ENCODE results near the gene PSME2.

The PSME2 gene

DNA sequence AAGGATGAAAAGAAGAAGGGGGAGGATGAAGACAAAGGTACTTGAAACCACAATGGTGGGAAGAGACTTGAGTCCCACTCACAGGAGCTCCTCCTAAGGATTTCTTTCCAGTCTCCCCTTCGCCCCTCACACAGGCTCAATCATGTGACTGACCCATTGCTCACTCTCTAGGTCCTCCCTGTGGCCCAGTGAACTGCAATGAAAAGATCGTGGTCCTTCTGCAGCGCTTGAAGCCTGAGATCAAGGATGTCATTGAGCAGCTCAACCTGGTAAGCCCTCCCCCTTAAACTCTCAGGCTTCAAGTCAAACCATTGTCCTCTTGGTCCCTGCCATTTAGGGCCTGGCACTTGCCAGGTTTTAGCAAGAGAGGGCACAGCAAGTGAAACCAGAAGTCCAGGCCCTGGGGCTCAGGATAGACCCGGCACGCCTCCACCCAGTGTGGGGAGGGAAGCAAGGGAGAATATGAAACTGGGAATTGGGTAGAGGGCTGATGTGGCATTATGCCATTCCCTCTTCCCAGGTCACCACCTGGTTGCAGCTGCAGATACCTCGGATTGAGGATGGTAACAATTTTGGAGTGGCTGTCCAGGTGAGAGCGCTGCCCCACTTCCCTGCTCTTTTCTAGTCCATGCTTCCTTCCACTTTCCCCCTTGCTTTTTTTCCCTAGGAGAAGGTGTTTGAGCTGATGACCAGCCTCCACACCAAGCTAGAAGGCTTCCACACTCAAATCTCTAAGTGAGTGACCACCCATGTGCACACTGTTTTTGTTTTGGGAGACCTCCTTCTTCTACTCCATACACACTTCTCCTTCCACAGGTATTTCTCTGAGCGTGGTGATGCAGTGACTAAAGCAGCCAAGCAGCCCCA lies 8.6 kb downstream of the PSME2 start:
- H3K36me3 Mint-ChIP-seq: peaks cover 9% of the 10 kb centered on the region
- H3K27me3 Mint-ChIP-seq: no peaks in the 10 kb centered on the region
- peak overlapping the region; percentile 91 for H3K4me3 Mint-ChIP-seq
- peak overlapping the region; percentile 93 for H3K27ac Mint-ChIP-seq
- H3K4me1 Mint-ChIP-seq (ENCODE audit: low read depth): peaks cover 56% of the 10 kb centered on the region
- H3K9me3 Mint-ChIP-seq (ENCODE audit: low read depth): no peaks in the 10 kb centered on the region

DNA sequence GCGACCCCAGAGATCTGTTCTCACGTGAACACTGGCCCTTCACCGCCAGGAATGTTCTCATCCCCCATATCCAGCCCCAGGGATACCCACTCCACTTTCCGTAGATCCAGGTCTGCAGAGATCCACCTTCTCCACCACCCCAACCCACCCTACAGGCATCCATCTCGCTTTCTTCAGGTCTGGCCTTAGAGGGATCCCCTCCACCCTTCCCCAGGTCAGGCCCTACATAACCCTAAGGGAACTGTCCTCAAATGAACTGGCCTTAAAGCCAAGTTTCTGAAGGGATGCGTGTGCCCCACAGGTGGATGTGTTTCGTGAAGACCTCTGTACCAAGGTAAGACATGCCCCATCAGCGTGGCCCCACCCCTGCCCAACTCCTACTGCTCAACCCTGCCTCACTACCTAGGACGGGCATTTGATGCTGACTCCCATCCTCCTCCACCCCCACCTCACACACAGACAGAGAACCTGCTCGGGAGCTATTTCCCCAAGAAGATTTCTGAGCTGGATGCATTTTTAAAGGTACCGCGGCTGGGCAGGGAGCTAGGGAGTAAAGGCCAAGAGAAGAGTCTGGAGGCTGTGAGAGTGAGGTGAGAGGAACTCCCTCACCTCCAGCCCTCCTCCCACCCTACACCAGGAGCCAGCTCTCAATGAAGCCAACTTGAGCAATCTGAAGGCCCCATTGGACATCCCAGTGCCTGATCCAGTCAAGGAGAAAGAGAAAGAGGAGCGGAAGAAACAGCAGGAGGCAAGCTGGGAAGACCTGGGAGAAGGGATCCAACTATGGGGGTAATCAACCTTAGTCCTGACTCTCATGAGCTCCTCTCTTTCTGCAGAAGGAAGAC lies 9.5 kb downstream of the PSME2 start:
- no peaks in the 10 kb centered on the region for H3K9me3 Mint-ChIP-seq (ENCODE audit: low read depth)
- peak overlapping the region; percentile 91 for H3K4me3 Mint-ChIP-seq
- H3K36me3 Mint-ChIP-seq: peaks cover 9% of the 10 kb centered on the region
- no peaks in the 10 kb centered on the region for H3K27me3 Mint-ChIP-seq
- H3K4me1 Mint-ChIP-seq (ENCODE audit: low read depth): peaks cover 58% of the 10 kb centered on the region
- H3K27ac Mint-ChIP-seq: peak overlapping the region; percentile 93

DNA sequence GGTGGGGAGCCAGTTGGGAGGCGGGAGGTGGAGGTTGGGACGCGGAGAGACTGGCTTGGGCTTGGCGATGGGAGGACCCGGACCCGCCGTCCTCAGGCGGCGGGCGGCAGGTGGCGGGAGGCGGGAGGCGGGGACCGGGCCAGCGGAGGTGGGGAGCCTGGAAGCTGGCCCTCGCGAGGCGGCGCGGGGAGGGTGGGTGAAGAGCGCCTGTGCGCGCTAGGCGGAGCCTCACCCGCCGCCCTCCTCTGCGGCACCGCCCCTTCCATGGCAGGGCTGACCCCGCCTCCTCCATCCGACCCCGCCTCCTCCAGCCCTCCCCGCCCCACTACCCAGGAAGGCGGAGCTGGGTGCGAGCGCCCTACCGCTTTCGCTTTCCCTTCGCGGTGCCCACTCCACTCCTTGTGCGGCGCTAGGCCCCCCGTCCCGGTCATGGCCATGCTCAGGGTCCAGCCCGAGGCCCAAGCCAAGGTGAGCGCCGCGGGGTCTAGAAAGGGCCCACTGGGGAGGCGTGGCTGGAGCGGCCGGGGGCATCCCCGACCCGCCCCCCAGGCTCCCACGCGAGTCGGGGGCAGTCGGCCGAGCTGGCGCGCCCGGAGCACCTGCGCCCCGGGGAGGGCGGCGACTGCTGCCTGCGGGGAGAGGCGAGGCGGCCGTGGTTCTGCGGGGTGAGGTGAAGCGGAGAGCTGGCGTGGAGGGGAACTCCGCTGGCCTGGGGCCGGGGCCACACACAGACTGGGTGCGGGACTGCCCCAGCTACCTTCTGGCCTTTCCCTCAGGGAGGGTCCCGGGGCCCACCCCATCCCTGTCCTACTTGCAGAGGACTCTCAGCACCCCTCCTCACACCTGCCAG lies 10.4 kb downstream of the PSME2 start, which contains the start of gene PSME1:
Gene PSME1, plus strand, starts transcription at position 361 of the 850 bp plus-strand sequence. Its CDS starts 69 bp downstream, at position 430.
- Mint-ChIP-seq H3K4me3 (peak within 1 kb of the TSS; percentile 96), H3K36me3 (peaks cover 9% of the 10 kb centered on the region), H3K9me3 (ENCODE audit: low read depth) (no peaks in the 10 kb centered on the region), H3K27me3 (no peaks in the 10 kb centered on the region), H3K4me1 (ENCODE audit: low read depth) (peaks cover 59% of the 10 kb centered on the region), H3K27ac (peak within 1 kb of the TSS; percentile 93)

- peak overlapping the region; percentile 96 for H3K4me3 Mint-ChIP-seq
- no peaks in the 10 kb centered on the region for H3K9me3 Mint-ChIP-seq (ENCODE audit: low read depth)
- H3K27me3 Mint-ChIP-seq: no peaks in the 10 kb centered on the region
- peaks cover 9% of the 10 kb centered on the region for H3K36me3 Mint-ChIP-seq
- peaks cover 59% of the 10 kb centered on the region for H3K4me1 Mint-ChIP-seq (ENCODE audit: low read depth)
- H3K27ac Mint-ChIP-seq: peak overlapping the region; percentile 91
Observed at GRCh38 chr14:24135584-24135833, 10.9 kb downstream of the PSME2 start.

DNA sequence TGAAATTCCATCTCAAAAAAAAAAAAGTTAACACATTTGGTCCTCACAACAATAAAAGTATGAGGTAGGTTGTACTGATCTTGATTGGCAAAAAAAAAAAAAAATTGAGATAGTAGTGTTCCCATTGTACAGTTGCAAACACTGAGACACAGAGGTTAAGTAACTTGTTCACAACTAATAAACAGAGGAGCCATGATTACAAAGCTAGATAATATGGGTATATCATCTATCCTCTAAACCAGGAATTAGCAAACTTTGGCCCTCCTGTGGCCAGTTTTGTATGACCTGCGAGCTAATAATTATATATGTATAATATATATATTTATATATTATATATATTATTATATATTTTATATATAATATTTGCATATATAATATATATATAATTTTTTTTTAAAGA lies 12.7 kb downstream of the PSME2 start:
- no peak overlapping the region for H3K27ac Mint-ChIP-seq
- H3K4me1 Mint-ChIP-seq (ENCODE audit: low read depth): peaks cover 45% of the 10 kb centered on the region

DNA sequence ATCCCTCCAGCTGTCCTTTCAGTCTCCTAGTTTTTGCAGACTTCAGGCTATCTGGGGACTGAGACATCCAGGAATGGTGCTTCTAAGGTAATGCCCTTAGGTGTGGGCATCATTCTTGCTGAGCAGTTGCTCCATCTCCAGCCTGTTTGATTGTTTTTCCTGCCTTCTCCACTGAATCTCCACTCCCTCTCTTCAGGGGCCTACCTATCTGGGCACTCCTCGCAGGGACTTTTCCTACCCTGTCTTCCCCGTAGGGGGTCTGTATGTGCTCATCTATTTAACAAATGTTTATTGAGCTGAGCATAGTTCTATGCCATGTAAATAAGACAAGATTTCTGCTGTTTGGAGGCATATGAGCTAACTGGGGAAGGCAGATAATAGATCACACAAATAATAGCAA lies 13.4 kb downstream of the PSME2 start:
- Mint-ChIP-seq H3K4me3 (peak overlapping the region; percentile 42), H3K4me1 (ENCODE audit: low read depth) (peaks cover 38% of the 10 kb centered on the region), H3K27ac (peak overlapping the region; percentile 89), H3K36me3 (peaks cover 6% of the 10 kb centered on the region), H3K27me3 (no peaks in the 10 kb centered on the region), H3K9me3 (ENCODE audit: low read depth) (no peaks in the 10 kb centered on the region)

More for the DNA sequence above, 12.7 kb downstream of the PSME2 start:
- H3K4me3 Mint-ChIP-seq: no peak overlapping the region
- peaks cover 9% of the 10 kb centered on the region for H3K36me3 Mint-ChIP-seq
- H3K9me3 Mint-ChIP-seq (ENCODE audit: low read depth): no peaks in the 10 kb centered on the region
- no peaks in the 10 kb centered on the region for H3K27me3 Mint-ChIP-seq

GRCh38 chr14:24132061-24132685 lies 14.2 kb downstream of the PSME2 start:
- no peaks in the 10 kb centered on the region for H3K9me3 Mint-ChIP-seq (ENCODE audit: low read depth)
- H3K27me3 Mint-ChIP-seq: no peaks in the 10 kb centered on the region
- H3K36me3 Mint-ChIP-seq: peaks cover 5% of the 10 kb centered on the region
- peaks cover 35% of the 10 kb centered on the region for H3K4me1 Mint-ChIP-seq (ENCODE audit: low read depth)
- peak overlapping the region; percentile 89 for H3K27ac Mint-ChIP-seq
- peak overlapping the region; percentile 42 for H3K4me3 Mint-ChIP-seq

GRCh38 chr14:24131549-24131966 lies 14.9 kb downstream of the PSME2 start:
- Mint-ChIP-seq H3K27me3 (no peaks in the 10 kb centered on the region), H3K36me3 (no peaks in the 10 kb centered on the region), H3K27ac (peak overlapping the region; percentile 89), H3K9me3 (ENCODE audit: low read depth) (no peaks in the 10 kb centered on the region), H3K4me1 (ENCODE audit: low read depth) (peaks cover 29% of the 10 kb centered on the region), H3K4me3 (no peak overlapping the region)

GRCh38 chr14:24130717-24131548 lies 15.5 kb downstream of the PSME2 start:
- Mint-ChIP-seq H3K27ac (peak overlapping the region; percentile 80), H3K27me3 (no peaks in the 10 kb centered on the region), H3K4me3 (no peak overlapping the region), H3K4me1 (ENCODE audit: low read depth) (peaks cover 28% of the 10 kb centered on the region), H3K9me3 (ENCODE audit: low read depth) (no peaks in the 10 kb centered on the region), H3K36me3 (no peaks in the 10 kb centered on the region)

DNA sequence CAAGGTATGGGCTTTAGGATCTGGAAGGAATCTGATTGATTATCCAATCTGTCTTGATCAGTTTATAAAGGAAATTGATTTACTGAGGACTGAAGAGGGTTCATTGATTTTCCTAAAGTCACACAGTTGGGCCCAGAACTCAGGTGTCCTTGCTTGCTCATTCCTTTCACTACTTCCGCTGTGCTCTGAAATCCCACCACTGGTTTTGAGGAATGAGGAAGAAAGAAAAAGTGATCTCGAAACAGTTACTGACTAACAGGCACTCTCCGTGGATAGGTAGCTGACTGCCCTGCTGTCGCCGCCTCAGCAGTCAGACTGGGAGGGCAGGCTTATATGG lies 16.1 kb downstream of the PSME2 start, which contains the start of gene FITM1:
Gene FITM1, plus strand, starts transcription at position 280 of the 337 bp plus-strand sequence. CDS start 905 bp downstream, outside the sequence.
- H3K4me1 Mint-ChIP-seq (ENCODE audit: low read depth): peaks cover 26% of the 10 kb centered on the region

GRCh38 chr14:24129410-24129998 lies 16.9 kb downstream of the PSME2 start:
- Mint-ChIP-seq H3K4me3 (no peak overlapping the region), H3K27me3 (no peaks in the 10 kb centered on the region), H3K36me3 (no peaks in the 10 kb centered on the region), H3K4me1 (ENCODE audit: low read depth) (peaks cover 22% of the 10 kb centered on the region), H3K9me3 (ENCODE audit: low read depth) (no peaks in the 10 kb centered on the region), H3K27ac (no peak overlapping the region)

More for the DNA sequence above, 16.1 kb downstream of the PSME2 start, which contains the start of gene FITM1:
- Mint-ChIP-seq H3K9me3 (ENCODE audit: low read depth) (no peaks in the 10 kb centered on the region), H3K27me3 (no peaks in the 10 kb centered on the region), H3K27ac (peak within 1 kb of the TSS; percentile 80), H3K4me3 (no peak within 1 kb of the TSS), H3K36me3 (no peaks in the 10 kb centered on the region)

GRCh38 chr14:24127673-24128072 lies 18.7 kb downstream of the PSME2 start:
- H3K36me3 Mint-ChIP-seq: no peaks in the 10 kb centered on the region
- H3K27ac Mint-ChIP-seq: no peak overlapping the region
- no peaks in the 10 kb centered on the region for H3K27me3 Mint-ChIP-seq
- H3K4me3 Mint-ChIP-seq: no peak overlapping the region
- peaks cover 15% of the 10 kb centered on the region for H3K4me1 Mint-ChIP-seq (ENCODE audit: low read depth)
- no peaks in the 10 kb centered on the region for H3K9me3 Mint-ChIP-seq (ENCODE audit: low read depth)

GRCh38 chr14:24126939-24127338 lies 19.5 kb downstream of the PSME2 start:
- H3K27me3 Mint-ChIP-seq: no peaks in the 10 kb centered on the region
- H3K27ac Mint-ChIP-seq: no peak overlapping the region
- no peaks in the 10 kb centered on the region for H3K9me3 Mint-ChIP-seq (ENCODE audit: low read depth)
- H3K4me3 Mint-ChIP-seq: no peak overlapping the region
- peaks cover 10% of the 10 kb centered on the region for H3K4me1 Mint-ChIP-seq (ENCODE audit: low read depth)
- no peaks in the 10 kb centered on the region for H3K36me3 Mint-ChIP-seq
